B cell (primary cell): Measurements from ENCODE around the gene HOXB3. TPM values are rescaled to one million over a fixed set of nuclear protein-coding genes. Genes with fewer than 3 reads are reported as not detected.

Experiments
- ATAC-seq: fragments of 200-7000 bp; cut with Tn5 transposase; one replicate; pipeline ENCODE4 v1.10.0; 2021; ENCODE audit warnings: low read depth, mild to moderate bottlenecking, moderate number of reproducible peaks, moderate library complexity
- CTCF ChIA-PET: fragments of 350-600 bp; sonication (Branson Sonifier 250); formaldehyde crosslinking; loops from one replicate; lab custom pipeline; 2021; ENCODE audit warnings: antibody characterized with exemption, inconsistent platforms; lab: Charles Lee
- POLR2A ChIA-PET: fragments of 350-600 bp; sonication (Branson Sonifier 250); formaldehyde crosslinking; loops from one replicate; lab custom pipeline; 2021; ENCODE audit warnings: antibody characterized with exemption; lab: Charles Lee
- DNase-seq: peaks from one replicate; pipeline ENCODE4 v3.0.0; 2013
- H2AFZ ChIP-seq: 2 replicates; pipeline ENCODE4 v1.6.1; 2012; ENCODE audit warnings: mild to moderate bottlenecking, low read depth, low read length; ENCODE audit not compliant: insufficient read depth, poor library complexity, severe bottlenecking
- H3K27ac ChIP-seq, 2 donors: 1 replicate in 1 of 2; 2 replicates in 1 of 2; pipeline ENCODE4 v1.5.1; 2012 to 2013; ENCODE audit warnings: low read length in 2 of 2, mild to moderate bottlenecking in 2 of 2, moderate library complexity in 1 of 2
- H3K27me3 ChIP-seq, 4 experiments: fragments of 200-600 bp in 1 of 4; sonication (generic) in 1 of 4; replicated peaks in 1 of 4; 1 replicate in 2 of 4; 2 replicates in 2 of 4; pipeline versions ENCODE4 v1.6.1 to v1.7.0; 2013 to 2016; ENCODE audit warnings: low read length in 3 of 4, mild to moderate bottlenecking in 2 of 4, mixed read lengths in 1 of 4, moderate library complexity in 1 of 4; ENCODE audit not compliant: insufficient read depth in 4 of 4, control insufficient read depth in 3 of 4; ENCODE audit errors: control extremely low read depth in 1 of 4
- H3K36me3 ChIP-seq, 2 experiments: replicated peaks in 1 of 2; 1 replicate in 1 of 2; 2 replicates in 1 of 2; pipeline versions ENCODE4 v1.6.1 to v1.7.1; 2013; ENCODE audit warnings: low read length in 1 of 2; ENCODE audit not compliant: insufficient read depth in 2 of 2, control insufficient read depth in 1 of 2; ENCODE audit errors: control extremely low read depth in 1 of 2, extremely low read depth in 1 of 2
- H3K4me1 ChIP-seq, 2 donors: fragments of 200-600 bp in 1 of 2; sonication (generic) in 1 of 2; 1 replicate in 1 of 2; 2 replicates in 1 of 2; pipeline versions ENCODE4 v1.5.1 to v1.6.1; 2013 to 2017; ENCODE audit warnings: low read length in 2 of 2; ENCODE audit not compliant: control insufficient read depth in 2 of 2, insufficient read depth in 2 of 2
- H3K4me2 ChIP-seq: replicated peaks from 2 replicates; pipeline ENCODE3; 2012; ENCODE audit warnings: mild to moderate bottlenecking, low read depth, low read length; ENCODE audit not compliant: poor library complexity, severe bottlenecking
- H3K4me3 ChIP-seq, 5 experiments: fragments of 200-600 bp in 1 of 5; sonication (generic) in 1 of 5; 1 replicate in 3 of 5; 2 replicates in 2 of 5; pipeline versions ENCODE4 v1.5.1 to v1.7.0; 2011 to 2016; ENCODE audit warnings: low read length in 4 of 5, mild to moderate bottlenecking in 4 of 5, low read depth in 2 of 5, control low read depth in 1 of 5, moderate library complexity in 1 of 5; ENCODE audit not compliant: insufficient read depth in 1 of 5; ENCODE audit errors: control extremely low read depth in 1 of 5, extremely low read depth in 1 of 5
- H3K79me2 ChIP-seq: fragments of 200-600 bp; sonication (generic); one replicate; pipeline ENCODE4 v1.6.0; 2016; ENCODE audit warnings: low read length; ENCODE audit not compliant: control insufficient read depth, insufficient read depth
- H3K9ac ChIP-seq: fragments of 200-600 bp; sonication (generic); 2 replicates; pipeline ENCODE4 v1.6.1; 2017; ENCODE audit warnings: mild to moderate bottlenecking, low read length, moderate library complexity
- H3K9me3 ChIP-seq, 3 donors: one replicate each; pipeline versions ENCODE4 v1.6.1 to v1.7.1; 2013; ENCODE audit warnings: low read length in 2 of 3; ENCODE audit not compliant: control insufficient read depth in 2 of 3, insufficient read depth in 1 of 3; ENCODE audit errors: control extremely low read depth in 1 of 3
- H4K20me1 ChIP-seq: 2 replicates; pipeline ENCODE4 v1.6.0; 2012; ENCODE audit warnings: mild to moderate bottlenecking, low read length; ENCODE audit not compliant: insufficient read depth, control insufficient read depth, poor library complexity, severe bottlenecking
- H3K27ac Mint-ChIP-seq: one replicate; pipeline ENCODE4 v1.8.0; 2021; ENCODE audit warnings: mixed read lengths
- H3K27me3 Mint-ChIP-seq: one replicate; pipeline ENCODE4 v1.8.0; 2021; ENCODE audit warnings: mixed read lengths
- H3K4me1 Mint-ChIP-seq: one replicate; pipeline ENCODE4 v1.8.0; 2021; ENCODE audit warnings: mixed read lengths
- H3K4me3 Mint-ChIP-seq: one replicate; pipeline ENCODE4 v1.8.0; 2021; ENCODE audit warnings: mixed read lengths
- H3K9me3 Mint-ChIP-seq: one replicate; pipeline ENCODE4 v1.8.0; 2022; ENCODE audit warnings: mixed read lengths; ENCODE audit not compliant: insufficient read depth
- EZH2 ChIP-seq: IDR thresholded peaks from 2 replicates; pipeline ENCODE4 v1.6.1; 2012; ENCODE audit warnings: borderline replicate concordance, low read depth, mild to moderate bottlenecking, moderate library complexity, low read length; ENCODE audit not compliant: insufficient read depth, poor library complexity, severe bottlenecking
- WGBS: methylation state at CpG from one replicate; pipeline ENCODE4 v1.1.5; 2013; ENCODE audit warnings: missing lambda C conversion rate; ENCODE audit not compliant: insufficient coverage; 5-methylcytosine and 5-hydroxymethylcytosine counted together
- intact Hi-C: fragments of 100-400 bp; cut with micrococcal nuclease; formaldehyde crosslinking; loops from one replicate; pipeline ENCODE4 v1.10.0; 2022
- polyA plus RNA-seq: library from polyadenylated mRNA; depleted of rRNA; stranded (reverse); fragments of >200 nt; gene quantifications from 2 replicates; pipeline ENCODE4 v1.2.3, GENCODE V29; 2012
- total RNA-seq, 2 donors: library from RNA; stranded (reverse); fragments of 120-200 nt in 1 of 2; gene quantifications; 1 replicate in 1 of 2; 2 replicates in 1 of 2; pipeline versions ENCODE4 v1.2.3 to v1.2.4, GENCODE V29; 2013 to 2022
- TF ChIP-seq, protein P1 (sequence below): fragments of 200-600 bp; IDR thresholded peaks from one replicate; pipeline ENCODE4 v1.8.0; 2022; ENCODE audit warnings: antibody characterized with exemption, mild to moderate bottlenecking

Gene HOXB3
- total and polyA plus RNA-seq, 2 donors (not counting 1 experiment from before 2014, with no cell fraction given) = 3.0 to 4.0 TPM

GRCh38 chr17:48515925-48516900, 73.8 kb downstream of the HOXB3 start:
- DNase-seq (no peak), ATAC-seq (no peak)
- Histone ChIP-seq H3K79me2 (no peaks in the 10 kb centered on the region), H2AFZ (no peak overlapping the region), H3K4me3 (no peak overlapping the region), H3K9ac (no peak overlapping the region), H3K9me3 (no peaks in the 10 kb centered on the region), H3K36me3 (no peaks in the 10 kb centered on the region), H4K20me1 (no peaks in the 10 kb centered on the region), H3K4me2 (no peak overlapping the region), H3K27ac (no peak overlapping the region), H3K4me1 (peaks cover 3 to 17% of the 10 kb centered on the region in 2 donors), H3K27me3 (peaks cover 0 to 18% (median 5%) of the 10 kb centered on the region in 4 experiments)
- ChIA-PET POLR2A (no interaction called here), CTCF (no interaction called here)
- Mint-ChIP-seq H3K9me3 (no peaks in the 10 kb centered on the region), H3K27ac (no peak overlapping the region), H3K27me3 (peaks cover 40% of the 10 kb centered on the region), H3K4me3 (no peak overlapping the region), H3K4me1 (peaks cover 23% of the 10 kb centered on the region)
- intact Hi-C loops = no loop called here
- no CpG with 5 or more reads among the region's 3 CpGs for WGBS
- TF ChIP-seq, protein P1, sequence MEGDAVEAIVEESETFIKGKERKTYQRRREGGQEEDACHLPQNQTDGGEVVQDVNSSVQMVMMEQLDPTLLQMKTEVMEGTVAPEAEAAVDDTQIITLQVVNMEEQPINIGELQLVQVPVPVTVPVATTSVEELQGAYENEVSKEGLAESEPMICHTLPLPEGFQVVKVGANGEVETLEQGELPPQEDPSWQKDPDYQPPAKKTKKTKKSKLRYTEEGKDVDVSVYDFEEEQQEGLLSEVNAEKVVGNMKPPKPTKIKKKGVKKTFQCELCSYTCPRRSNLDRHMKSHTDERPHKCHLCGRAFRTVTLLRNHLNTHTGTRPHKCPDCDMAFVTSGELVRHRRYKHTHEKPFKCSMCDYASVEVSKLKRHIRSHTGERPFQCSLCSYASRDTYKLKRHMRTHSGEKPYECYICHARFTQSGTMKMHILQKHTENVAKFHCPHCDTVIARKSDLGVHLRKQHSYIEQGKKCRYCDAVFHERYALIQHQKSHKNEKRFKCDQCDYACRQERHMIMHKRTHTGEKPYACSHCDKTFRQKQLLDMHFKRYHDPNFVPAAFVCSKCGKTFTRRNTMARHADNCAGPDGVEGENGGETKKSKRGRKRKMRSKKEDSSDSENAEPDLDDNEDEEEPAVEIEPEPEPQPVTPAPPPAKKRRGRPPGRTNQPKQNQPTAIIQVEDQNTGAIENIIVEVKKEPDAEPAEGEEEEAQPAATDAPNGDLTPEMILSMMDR = no peak
- TF ChIP-seq EZH2 = no peak

DNA sequence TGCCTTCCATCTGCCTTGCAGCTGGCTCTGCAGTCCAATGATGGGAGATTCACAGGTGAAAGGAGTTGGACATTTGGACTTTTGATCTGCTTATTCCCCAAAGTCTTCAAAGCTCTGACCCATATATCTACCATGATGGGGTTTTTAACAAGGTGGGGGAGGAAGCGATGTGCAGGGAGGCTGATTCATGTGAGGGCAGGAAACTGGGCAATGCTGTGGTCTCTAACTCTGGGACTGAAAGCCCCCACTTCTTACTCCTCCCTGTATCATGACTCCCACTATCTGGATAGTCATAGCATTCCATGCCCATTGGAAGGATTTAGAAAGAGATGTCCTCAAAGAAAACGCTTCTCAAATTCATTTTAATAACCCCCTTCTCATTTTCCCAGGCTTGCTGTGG, 75.6 kb downstream of the HOXB3 start:
- no peak overlapping the region for H2AFZ ChIP-seq
- DNase-seq (no peak), ATAC-seq (no peak)
- H3K36me3 ChIP-seq = no peaks in the 10 kb centered on the region
- Mint-ChIP-seq H3K4me1 (peaks cover 23% of the 10 kb centered on the region), H3K27ac (no peak overlapping the region), H3K9me3 (no peaks in the 10 kb centered on the region), H3K4me3 (no peak overlapping the region), H3K27me3 (peaks cover 26% of the 10 kb centered on the region)
- ChIA-PET POLR2A (no interaction called here), CTCF (no interaction called here)
- intact Hi-C loops = no loop called here
- no peak overlapping the region for H3K4me2 ChIP-seq
- TF ChIP-seq EZH2 = no peak
- TF ChIP-seq, protein P1 = no peak
- no peaks in the 10 kb centered on the region for H3K79me2 ChIP-seq
- no CpG with 5 or more reads among the region's 2 CpGs for WGBS
- H3K9me3 ChIP-seq = no peaks in the 10 kb centered on the region
- H3K27me3 ChIP-seq = peaks cover 0 to 13% (median 7%) of the 10 kb centered on the region in 4 experiments
- no peak overlapping the region for H3K27ac ChIP-seq
- peaks cover 3 to 17% of the 10 kb centered on the region in 2 donors for H3K4me1 ChIP-seq
- H4K20me1 ChIP-seq = no peaks in the 10 kb centered on the region
- H3K4me3 ChIP-seq = no peak overlapping the region
- H3K9ac ChIP-seq = no peak overlapping the region
